OCI-LY7 (cell line): ENCODE data around the gene SPSB3. TPM values are rescaled to one million over a fixed set of nuclear protein-coding genes. Genes with fewer than 3 reads are reported as not detected.
"Not testable (repeated sequence)": the region's sequence is repeated elsewhere in the genome, so short reads cannot be mapped to it uniquely, and the experiment has no call there.

ENCODE experiments used
- BruUV-seq: library from RNA; stranded (reverse); fragments of 400-500 nt; replicated peaks from 2 replicates; lab custom pipeline; 2021; lab: Mats Ljungman, UMichigan
- CTCF ChIA-PET: fragments of 300-600 bp; sonication (Branson Sonifier 250); formaldehyde crosslinking; loops from one replicate; lab custom pipeline; 2022; ENCODE audit warnings: antibody characterized with exemption; ENCODE audit not compliant: unreplicated experiment; lab: Charles Lee
- POLR2A ChIA-PET: fragments of 300-600 bp; sonication (Branson Sonifier 250); formaldehyde crosslinking; loops from one replicate; lab custom pipeline; 2022; ENCODE audit warnings: antibody characterized with exemption; lab: Charles Lee
- DNase-seq: peaks from one replicate; pipeline ENCODE4 v3.0.0-alpha.2; 2015; ENCODE audit warnings: low spot score
- H2AFZ ChIP-seq: fragments of 200-600 bp; sonication (generic), shearing (Covaris generic); 2 replicates; pipeline ENCODE4 v1.6.1; 2014; ENCODE audit warnings: mild to moderate bottlenecking, antibody characterized with exemption, low read length, moderate library complexity
- H3K27ac ChIP-seq: fragments of 200-600 bp; sonication (generic); 2 replicates; pipeline ENCODE4 v1.5.1; 2014; ENCODE audit warnings: mixed run types, low read depth, mild to moderate bottlenecking, moderate library complexity, low read length, inconsistent platforms; ENCODE audit not compliant: poor library complexity, severe bottlenecking
- H3K36me3 ChIP-seq: fragments of 200-600 bp; sonication (generic); 2 replicates; pipeline ENCODE4 v1.6.1; 2014; ENCODE audit warnings: mild to moderate bottlenecking, antibody characterized with exemption, low read length, moderate library complexity, mixed read lengths; ENCODE audit not compliant: insufficient read depth
- H3K4me1 ChIP-seq: fragments of 200-600 bp; sonication (generic); 2 replicates; pipeline ENCODE4 v1.5.1; 2014; ENCODE audit warnings: mild to moderate bottlenecking, low read length; ENCODE audit not compliant: insufficient read depth, poor library complexity, severe bottlenecking
- H3K4me2 ChIP-seq: fragments of 200-600 bp; sonication (generic); 2 replicates; pipeline ENCODE4 v1.6.1; 2014; ENCODE audit warnings: mild to moderate bottlenecking, low read length
- H3K4me3 ChIP-seq: fragments of 200-600 bp; sonication (generic); 2 replicates; pipeline ENCODE4 v1.5.1; 2014; ENCODE audit warnings: mild to moderate bottlenecking, low read depth, low read length; ENCODE audit not compliant: poor library complexity, severe bottlenecking
- H3K79me2 ChIP-seq: fragments of 200-600 bp; sonication (generic); 2 replicates; pipeline ENCODE4 v1.6.1; 2016; ENCODE audit warnings: low read depth, mild to moderate bottlenecking, low read length, moderate library complexity, mixed read lengths; ENCODE audit not compliant: insufficient read depth
- H3K9me2 ChIP-seq: fragments of 200-600 bp; sonication (generic); 2 replicates; pipeline ENCODE4 v1.6.1; 2016; ENCODE audit warnings: mild to moderate bottlenecking, low read length, mixed read lengths; ENCODE audit not compliant: insufficient read depth
- H3K9me3 ChIP-seq: fragments of 200-600 bp; sonication (generic); 2 replicates; pipeline ENCODE4 v1.6.1; 2014; ENCODE audit warnings: mild to moderate bottlenecking, mixed run types, low read length, mixed read lengths
- H4K20me1 ChIP-seq: fragments of 200-600 bp; sonication (generic); 2 replicates; pipeline ENCODE4 v1.6.1; 2014; ENCODE audit warnings: mild to moderate bottlenecking, antibody characterized with exemption, low read length, moderate library complexity, mixed read lengths; ENCODE audit not compliant: insufficient read depth
- EZH2phosphoT487 ChIP-seq: fragments of 200-600 bp; sonication (generic); IDR thresholded peaks from 2 replicates; pipeline ENCODE4 v1.6.1; 2018; ENCODE audit warnings: low read depth, borderline replicate concordance, mild to moderate bottlenecking, mixed run types, antibody characterized with exemption, low read length, moderate library complexity, mixed read lengths
- intact Hi-C: fragments of 100-400 bp; cut with micrococcal nuclease; formaldehyde crosslinking; loops from one replicate; pipeline ENCODE4 v1.10.0; 2022; ENCODE audit not compliant: unreplicated experiment
- total RNA-seq, 2 experiments: library from RNA; depleted of rRNA in 1 of 2; stranded (reverse); fragments of >200 nt in 1 of 2; shearing (Covaris generic) in 1 of 2; gene quantifications; 2 replicates each; pipeline ENCODE4 v1.2.3, GENCODE V29; 2014 to 2022
- TF ChIP-seq, protein P1 (sequence below): fragments of 200-600 bp; sonication (generic); conservative IDR thresholded peaks from 2 replicates; pipeline ENCODE4 v1.5.1; 2014; ENCODE audit warnings: mild to moderate bottlenecking, antibody characterized with exemption, low read length, moderate library complexity, mixed read lengths

Gene SPSB3
- total RNA-seq, 2 experiments from 2014 or later = 33.6 to 52.4 TPM

DNA sequence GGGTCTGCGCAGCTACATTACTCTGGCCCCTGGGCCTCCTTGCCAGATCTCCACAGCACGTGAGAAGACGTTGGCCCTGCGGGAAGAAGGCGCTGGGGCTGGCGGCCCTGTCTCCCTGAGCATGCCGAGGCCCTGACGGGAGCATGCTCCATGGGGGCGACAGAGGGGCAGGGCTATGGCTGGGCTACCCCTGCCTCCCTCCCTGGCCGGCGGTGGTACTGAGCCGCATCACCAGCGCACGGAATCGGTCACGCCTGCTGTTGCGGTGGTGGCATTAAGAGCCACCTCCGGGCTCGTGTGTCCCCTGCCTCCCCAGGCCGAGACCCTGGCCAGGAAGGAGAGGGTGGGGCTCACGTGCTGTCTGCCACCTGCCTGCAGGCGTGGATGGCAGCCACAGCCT, 48.2 kb downstream of the SPSB3 start:
- H3K9me2 ChIP-seq = no peaks in the 10 kb centered on the region
- ChIA-PET CTCF (no interaction called here), POLR2A (no interaction called here)
- H3K36me3 ChIP-seq = peaks cover 48% of the 10 kb centered on the region
- intact Hi-C loops = no loop called here
- no peaks in the 10 kb centered on the region for H3K79me2 ChIP-seq
- H3K9me3 ChIP-seq = peaks cover 22% of the 10 kb centered on the region
- no peaks in the 10 kb centered on the region for H4K20me1 ChIP-seq
- TF ChIP-seq, protein P1, sequence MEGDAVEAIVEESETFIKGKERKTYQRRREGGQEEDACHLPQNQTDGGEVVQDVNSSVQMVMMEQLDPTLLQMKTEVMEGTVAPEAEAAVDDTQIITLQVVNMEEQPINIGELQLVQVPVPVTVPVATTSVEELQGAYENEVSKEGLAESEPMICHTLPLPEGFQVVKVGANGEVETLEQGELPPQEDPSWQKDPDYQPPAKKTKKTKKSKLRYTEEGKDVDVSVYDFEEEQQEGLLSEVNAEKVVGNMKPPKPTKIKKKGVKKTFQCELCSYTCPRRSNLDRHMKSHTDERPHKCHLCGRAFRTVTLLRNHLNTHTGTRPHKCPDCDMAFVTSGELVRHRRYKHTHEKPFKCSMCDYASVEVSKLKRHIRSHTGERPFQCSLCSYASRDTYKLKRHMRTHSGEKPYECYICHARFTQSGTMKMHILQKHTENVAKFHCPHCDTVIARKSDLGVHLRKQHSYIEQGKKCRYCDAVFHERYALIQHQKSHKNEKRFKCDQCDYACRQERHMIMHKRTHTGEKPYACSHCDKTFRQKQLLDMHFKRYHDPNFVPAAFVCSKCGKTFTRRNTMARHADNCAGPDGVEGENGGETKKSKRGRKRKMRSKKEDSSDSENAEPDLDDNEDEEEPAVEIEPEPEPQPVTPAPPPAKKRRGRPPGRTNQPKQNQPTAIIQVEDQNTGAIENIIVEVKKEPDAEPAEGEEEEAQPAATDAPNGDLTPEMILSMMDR = no peak
- TF ChIP-seq EZH2phosphoT487 = no peak
- no peak for DNase-seq
- BruUV-seq = no TSS peak
- no peak overlapping the region for H2AFZ ChIP-seq
- H3K27ac ChIP-seq = no peak overlapping the region
- no peak overlapping the region for H3K4me2 ChIP-seq
- H3K4me1 ChIP-seq = no peaks in the 10 kb centered on the region
- no peak overlapping the region for H3K4me3 ChIP-seq

DNA sequence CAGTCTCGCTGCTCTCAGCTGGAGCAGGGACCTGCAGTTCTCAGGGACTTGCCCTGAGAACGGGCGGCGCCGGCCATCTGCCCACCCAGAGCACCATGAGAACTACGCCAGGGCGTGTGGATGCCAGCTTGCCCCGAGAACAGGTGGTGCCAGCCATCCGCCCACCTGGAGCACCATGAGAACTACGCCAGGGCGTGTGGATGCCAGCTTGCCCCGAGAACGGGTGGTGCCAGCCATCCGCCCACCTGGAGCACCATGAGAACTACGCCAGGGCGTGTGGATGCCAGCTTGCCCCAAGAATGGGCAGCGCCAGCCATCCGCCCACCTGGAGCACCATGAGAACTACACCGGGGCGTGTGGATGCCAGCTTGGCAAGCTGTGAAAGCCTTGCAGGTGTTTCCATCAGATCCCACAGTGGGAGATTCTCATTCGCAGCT, 49.8 kb downstream of the SPSB3 start:
- Histone ChIP-seq H3K9me3 (peaks cover 20% of the 10 kb centered on the region), H3K36me3 (peaks cover 61% of the 10 kb centered on the region)
- BruUV-seq, POLR2A ChIA-PET, H3K4me1 ChIP-seq, H3K4me2 ChIP-seq, H3K27ac ChIP-seq, H3K9me2 ChIP-seq, H3K4me3 ChIP-seq, H3K79me2 ChIP-seq, H2AFZ ChIP-seq, CTCF ChIA-PET, intact Hi-C loops, DNase-seq, H4K20me1 ChIP-seq: not testable (repeated sequence)

DNA sequence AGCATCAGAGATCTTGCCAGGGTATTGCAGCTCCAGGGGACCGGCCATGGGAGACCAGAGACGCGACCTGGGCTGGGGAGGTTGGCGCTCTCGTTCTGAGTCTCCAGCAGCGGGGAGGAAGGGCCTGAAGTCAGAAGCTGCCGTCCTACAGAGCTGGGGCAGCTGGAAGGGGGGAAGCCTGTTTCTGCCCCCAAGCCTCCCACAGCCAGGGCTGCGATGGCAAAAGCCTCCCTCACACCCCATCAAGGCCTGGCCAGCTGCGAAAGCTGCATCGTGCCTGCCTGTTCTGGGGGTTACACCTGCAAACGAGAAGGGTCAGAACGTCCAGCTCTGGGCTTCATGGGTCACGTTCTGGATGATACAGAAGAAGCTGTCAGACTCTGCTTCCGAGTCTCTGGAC, 50.3 kb downstream of the SPSB3 start:
- H3K4me3 ChIP-seq = no peak overlapping the region
- H3K36me3 ChIP-seq = peaks cover 61% of the 10 kb centered on the region
- no peaks in the 10 kb centered on the region for H3K9me2 ChIP-seq
- no peak overlapping the region for H2AFZ ChIP-seq
- TF ChIP-seq EZH2phosphoT487 = no peak
- TF ChIP-seq, protein P1 = no peak
- H3K9me3 ChIP-seq = peaks cover 20% of the 10 kb centered on the region
- no peak overlapping the region for H3K27ac ChIP-seq
- DNase-seq = no peak
- BruUV-seq = no TSS peak
- intact Hi-C loops = no loop called here
- no peaks in the 10 kb centered on the region for H3K4me1 ChIP-seq
- ChIA-PET POLR2A (no interaction called here), CTCF (no interaction called here)
- no peaks in the 10 kb centered on the region for H3K79me2 ChIP-seq
- H4K20me1 ChIP-seq = no peaks in the 10 kb centered on the region
- H3K4me2 ChIP-seq = no peak overlapping the region
